Tibial nerve (tissue), 3 donors: ENCODE data around the gene ADAM33.

ENCODE experiments used
- POLR2A ChIP-seq, 2 donors: fragments of 450-650 bp; IDR thresholded peaks; one replicate each; pipeline ENCODE4 v1.6.1; 2017; ENCODE audit warnings: antibody characterized with exemption in 2 of 2, mild to moderate bottlenecking in 2 of 2, moderate library complexity in 2 of 2
- TF ChIP-seq, protein P1 (sequence below), 5 experiments: fragments of 200-600 bp in 3 of 5; fragments of 450-650 bp in 2 of 5; sonication (generic) in 3 of 5; IDR thresholded peaks; one replicate each; pipeline ENCODE4 v1.5.1; 2016 to 2019; ENCODE audit warnings: antibody characterized with exemption in 5 of 5, mild to moderate bottlenecking in 3 of 5, moderate library complexity in 2 of 5

- TF ChIP-seq, protein P1, sequence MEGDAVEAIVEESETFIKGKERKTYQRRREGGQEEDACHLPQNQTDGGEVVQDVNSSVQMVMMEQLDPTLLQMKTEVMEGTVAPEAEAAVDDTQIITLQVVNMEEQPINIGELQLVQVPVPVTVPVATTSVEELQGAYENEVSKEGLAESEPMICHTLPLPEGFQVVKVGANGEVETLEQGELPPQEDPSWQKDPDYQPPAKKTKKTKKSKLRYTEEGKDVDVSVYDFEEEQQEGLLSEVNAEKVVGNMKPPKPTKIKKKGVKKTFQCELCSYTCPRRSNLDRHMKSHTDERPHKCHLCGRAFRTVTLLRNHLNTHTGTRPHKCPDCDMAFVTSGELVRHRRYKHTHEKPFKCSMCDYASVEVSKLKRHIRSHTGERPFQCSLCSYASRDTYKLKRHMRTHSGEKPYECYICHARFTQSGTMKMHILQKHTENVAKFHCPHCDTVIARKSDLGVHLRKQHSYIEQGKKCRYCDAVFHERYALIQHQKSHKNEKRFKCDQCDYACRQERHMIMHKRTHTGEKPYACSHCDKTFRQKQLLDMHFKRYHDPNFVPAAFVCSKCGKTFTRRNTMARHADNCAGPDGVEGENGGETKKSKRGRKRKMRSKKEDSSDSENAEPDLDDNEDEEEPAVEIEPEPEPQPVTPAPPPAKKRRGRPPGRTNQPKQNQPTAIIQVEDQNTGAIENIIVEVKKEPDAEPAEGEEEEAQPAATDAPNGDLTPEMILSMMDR (IDR thresholded peaks at IDR 0.05), result no peak
- TF ChIP-seq POLR2A (IDR thresholded peaks at IDR 0.05), result no peak
Measured at GRCh38 chr20:3653921-3654320, 27.9 kb downstream of the ADAM33 start.
